Chondrocyte (in vitro differentiated cells): ENCODE data around the gene CYBC1. TPM values are rescaled to one million over a fixed set of nuclear protein-coding genes. Genes with fewer than 3 reads are reported as not detected.

Experiments used
- DNase-seq: peaks from one replicate; pipeline ENCODE4 v3.0.0; 2021; ENCODE audit warnings: mixed read lengths, low spot score
- H3K27ac Mint-ChIP-seq: one replicate; pipeline ENCODE4 v1.8.0; 2021; ENCODE audit warnings: mild to moderate bottlenecking, moderate library complexity, mixed read lengths; ENCODE audit not compliant: unreplicated experiment
- H3K27me3 Mint-ChIP-seq: 2 replicates; pipeline ENCODE4 v1.8.0; 2021; ENCODE audit warnings: low read depth, mixed read lengths
- H3K36me3 Mint-ChIP-seq: 2 replicates; pipeline ENCODE4 v1.8.0; 2021; ENCODE audit warnings: low read depth, mixed read lengths
- H3K4me1 Mint-ChIP-seq: 2 replicates; pipeline ENCODE4 v1.8.0; 2021; ENCODE audit warnings: low read depth, mild to moderate bottlenecking, mixed read lengths
- H3K4me3 Mint-ChIP-seq: one replicate; pipeline ENCODE4 v1.8.0; 2021; ENCODE audit warnings: mild to moderate bottlenecking, moderate library complexity, mixed read lengths; ENCODE audit not compliant: unreplicated experiment
- H3K9me3 Mint-ChIP-seq: 2 replicates; pipeline ENCODE4 v1.8.0; 2021; ENCODE audit warnings: low read depth, mixed read lengths
- long read RNA-seq: library from polyadenylated mRNA; stranded (forward); transcript quantifications from one replicate; pipeline ENCODE4 v2.0.0, GENCODE V29; 2021
- total RNA-seq: library from RNA; stranded (reverse); gene quantifications from 3 replicates; pipeline ENCODE4 v1.2.1, GENCODE V29; 2021
- TF ChIP-seq, protein P1 (sequence below): fragments of 200-600 bp; sonication (generic); IDR thresholded peaks from 2 replicates; pipeline ENCODE4 v1.5.0; 2021; ENCODE audit warnings: antibody characterized with exemption, mild to moderate bottlenecking, moderate library complexity

The CYBC1 gene
- total RNA-seq = 52.5 to 55.4 TPM (median 53.0 TPM) in 3 replicates
- long read RNA-seq, full-length matches to known transcripts = 102 of 120 reads
- long read RNA-seq, partial matches to known transcripts = 8 of 120 reads
- long read RNA-seq, other reads (novel, unspliced or antisense) = 10 of 120 reads

GRCh38 chr17:82450357-82451106 lies at the start of gene CYBC1:
Gene CYBC1, minus strand, starts transcription at chr17:82450752. Its CDS starts 1,498 bp downstream, at chr17:82449254.
- no peak for DNase-seq
- Mint-ChIP-seq H3K27ac (peak within 1 kb of the TSS; percentile 91), H3K27me3 (no peaks in the 10 kb centered on the region), H3K9me3 (no peaks in the 10 kb centered on the region), H3K4me3 (peak within 1 kb of the TSS; percentile 81), H3K36me3 (no peaks in the 10 kb centered on the region), H3K4me1 (peaks cover 21% of the 10 kb centered on the region)
- TF ChIP-seq, protein P1, sequence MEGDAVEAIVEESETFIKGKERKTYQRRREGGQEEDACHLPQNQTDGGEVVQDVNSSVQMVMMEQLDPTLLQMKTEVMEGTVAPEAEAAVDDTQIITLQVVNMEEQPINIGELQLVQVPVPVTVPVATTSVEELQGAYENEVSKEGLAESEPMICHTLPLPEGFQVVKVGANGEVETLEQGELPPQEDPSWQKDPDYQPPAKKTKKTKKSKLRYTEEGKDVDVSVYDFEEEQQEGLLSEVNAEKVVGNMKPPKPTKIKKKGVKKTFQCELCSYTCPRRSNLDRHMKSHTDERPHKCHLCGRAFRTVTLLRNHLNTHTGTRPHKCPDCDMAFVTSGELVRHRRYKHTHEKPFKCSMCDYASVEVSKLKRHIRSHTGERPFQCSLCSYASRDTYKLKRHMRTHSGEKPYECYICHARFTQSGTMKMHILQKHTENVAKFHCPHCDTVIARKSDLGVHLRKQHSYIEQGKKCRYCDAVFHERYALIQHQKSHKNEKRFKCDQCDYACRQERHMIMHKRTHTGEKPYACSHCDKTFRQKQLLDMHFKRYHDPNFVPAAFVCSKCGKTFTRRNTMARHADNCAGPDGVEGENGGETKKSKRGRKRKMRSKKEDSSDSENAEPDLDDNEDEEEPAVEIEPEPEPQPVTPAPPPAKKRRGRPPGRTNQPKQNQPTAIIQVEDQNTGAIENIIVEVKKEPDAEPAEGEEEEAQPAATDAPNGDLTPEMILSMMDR = peak; percentile 35

GRCh38 chr17:82497483-82498405 lies 47.2 kb upstream of the CYBC1 start:
- H3K9me3 Mint-ChIP-seq = no peaks in the 10 kb centered on the region
- DNase-seq = no peak
- peaks cover 27% of the 10 kb centered on the region for H3K4me1 Mint-ChIP-seq
- TF ChIP-seq, protein P1 = no peak
- H3K27ac Mint-ChIP-seq = peak overlapping the region; percentile 85
- no peaks in the 10 kb centered on the region for H3K36me3 Mint-ChIP-seq
- no peaks in the 10 kb centered on the region for H3K27me3 Mint-ChIP-seq
- H3K4me3 Mint-ChIP-seq = peak overlapping the region; percentile 82

DNA sequence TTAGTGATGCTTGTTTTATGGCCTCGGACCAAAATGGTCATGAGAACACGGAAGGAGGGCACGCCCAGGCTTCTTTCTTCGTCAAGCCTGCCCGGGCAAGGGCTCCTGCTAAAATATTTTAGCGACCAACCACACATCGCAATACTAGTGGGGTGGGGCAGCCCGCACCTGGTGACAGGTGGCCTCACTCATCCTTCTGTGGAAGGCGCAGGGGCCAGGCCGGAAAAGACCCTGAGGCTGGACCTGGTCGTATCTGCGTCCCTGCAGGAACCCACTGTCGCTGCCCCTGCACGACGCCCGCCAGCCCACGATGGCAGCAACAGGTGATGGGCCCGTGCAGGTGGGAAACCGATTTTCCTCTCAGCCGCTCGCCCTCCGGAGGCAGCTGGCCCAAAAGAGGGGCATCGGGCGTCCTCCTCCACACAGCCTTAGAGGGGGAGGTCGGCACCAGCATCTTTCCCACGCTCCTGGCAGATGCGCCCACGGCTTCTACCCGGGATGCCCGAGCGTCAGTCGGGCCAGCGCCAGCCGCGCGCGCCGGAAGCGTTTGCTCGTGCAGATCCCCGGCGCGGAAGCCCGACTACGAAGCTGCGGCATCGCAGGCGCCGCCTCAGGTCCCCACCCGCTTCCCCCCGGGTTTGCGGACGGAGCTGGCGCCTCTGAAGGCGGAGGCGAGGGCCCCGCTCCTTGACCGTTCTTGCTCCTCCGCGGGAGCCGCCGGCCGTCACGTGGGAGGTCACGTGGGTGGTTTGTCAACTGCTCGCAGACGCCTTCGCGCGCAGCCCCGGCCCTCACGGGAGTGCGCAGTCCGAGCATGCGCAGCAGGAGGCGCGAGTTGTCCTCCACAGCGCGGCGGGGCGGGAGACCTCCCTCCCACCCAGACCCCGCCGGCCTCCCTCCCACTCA lies 46.2 kb upstream of the CYBC1 start:
- Mint-ChIP-seq H3K36me3 (no peaks in the 10 kb centered on the region), H3K4me3 (peak overlapping the region; percentile 82), H3K27me3 (no peaks in the 10 kb centered on the region), H3K27ac (peak overlapping the region; percentile 54), H3K4me1 (peaks cover 32% of the 10 kb centered on the region), H3K9me3 (no peaks in the 10 kb centered on the region)
- TF ChIP-seq, protein P1 = no peak
- peak; percentile 99 for DNase-seq

DNA sequence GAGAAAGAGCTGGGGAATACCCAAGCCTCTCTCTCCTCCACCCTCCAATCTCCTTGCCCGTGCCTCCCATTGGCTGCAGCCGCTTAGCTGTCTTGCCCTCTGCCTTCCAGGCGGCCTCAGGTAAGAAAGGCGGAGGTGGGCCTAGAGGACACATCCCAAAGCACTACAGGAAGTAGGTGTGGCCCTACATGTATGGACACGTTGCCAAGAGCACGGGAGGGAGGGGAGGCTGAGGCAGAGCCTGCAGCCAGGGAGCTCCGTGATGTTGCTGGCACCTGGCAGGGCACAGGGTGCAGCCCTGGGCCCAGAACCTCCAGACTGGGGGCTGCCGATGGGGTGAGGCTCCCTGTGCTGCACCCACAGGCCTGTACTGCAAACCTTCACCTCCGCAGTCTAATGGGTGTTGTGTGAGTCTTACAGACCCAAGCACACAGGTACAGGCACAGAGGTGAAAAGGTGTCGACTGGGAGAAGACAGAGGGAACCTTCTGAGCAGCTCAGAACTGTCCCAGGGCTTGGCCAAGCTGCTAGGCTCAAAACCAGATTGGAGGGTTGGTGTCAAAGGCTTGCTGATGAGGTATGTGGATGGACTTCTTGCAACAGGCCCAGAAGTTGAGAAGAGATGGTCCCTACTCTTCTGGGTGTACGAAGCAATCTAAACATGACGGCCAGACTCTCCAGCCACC lies 45.4 kb upstream of the CYBC1 start:
- Mint-ChIP-seq H3K4me1 (peaks cover 32% of the 10 kb centered on the region), H3K27me3 (no peaks in the 10 kb centered on the region), H3K36me3 (no peaks in the 10 kb centered on the region), H3K9me3 (no peaks in the 10 kb centered on the region), H3K4me3 (peak overlapping the region; percentile 82), H3K27ac (peak overlapping the region; percentile 27)
- DNase-seq = no peak
- TF ChIP-seq, protein P1 = no peak
